BE2C (cell line): ENCODE data around the gene TTN.

ENCODE experiments used
- DNase-seq: peaks from one replicate; pipeline ENCODE4 v3.0.0-alpha.2; 2020
- H3K27me3 ChIP-seq: fragments of 250-450 bp; sonication (Bioruptor Pico); 2 replicates; pipeline ENCODE4 v1.5.1; 2020; ENCODE audit warnings: mild to moderate bottlenecking
- H3K36me3 ChIP-seq: fragments of 250-450 bp; sonication (Bioruptor Pico); 2 replicates; pipeline ENCODE4 v1.5.1; 2020; ENCODE audit warnings: mild to moderate bottlenecking
- H3K4me1 ChIP-seq: fragments of 250-450 bp; sonication (Bioruptor Pico); 2 replicates; pipeline ENCODE4 v1.5.1; 2020
- H3K4me3 ChIP-seq: 2 replicates; pipeline ENCODE4 v1.5.1; 2011; ENCODE audit warnings: low read depth, low read length
- H3K9me3 ChIP-seq: fragments of 250-450 bp; sonication (Bioruptor Pico); 2 replicates; pipeline ENCODE4 v1.5.1; 2020
- CTCF ChIP-seq: IDR thresholded peaks from 2 replicates; pipeline ENCODE4 v1.5.1; 2012; ENCODE audit warnings: mild to moderate bottlenecking, low read depth, low read length

TTN gene

GRCh38 chr2:178776751-178777150 lies 30.5 kb downstream of the TTN start:
- DNase-seq, result no peak
- Histone ChIP-seq H3K27me3 (no peaks in the 10 kb centered on the region), H3K4me3 (no peak overlapping the region), H3K9me3 (no peaks in the 10 kb centered on the region), H3K4me1 (no peaks in the 10 kb centered on the region), H3K36me3 (no peaks in the 10 kb centered on the region)
- TF ChIP-seq CTCF, result no peak

DNA sequence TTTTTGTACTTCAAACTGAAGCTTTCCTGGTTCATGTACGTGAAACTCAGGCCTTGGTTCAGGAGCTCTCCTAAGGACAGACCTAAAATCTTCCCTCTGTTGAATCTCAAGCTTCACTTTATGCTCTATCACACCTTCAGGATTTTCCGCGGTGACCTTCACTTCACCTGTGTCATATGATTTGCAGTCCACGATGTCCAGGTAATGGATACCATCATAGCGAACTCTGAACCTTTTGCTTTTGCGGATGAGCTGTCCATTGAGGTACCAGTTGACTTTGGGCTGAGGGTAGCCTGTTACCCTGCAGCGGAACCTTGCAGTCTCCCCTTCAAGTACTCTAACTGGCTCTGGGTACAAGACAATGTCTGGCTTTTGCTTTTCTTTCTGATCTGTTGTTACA lies 31.2 kb downstream of the TTN start:
- Histone ChIP-seq H3K9me3 (no peaks in the 10 kb centered on the region), H3K36me3 (no peaks in the 10 kb centered on the region), H3K4me3 (no peak overlapping the region), H3K4me1 (no peaks in the 10 kb centered on the region), H3K27me3 (no peaks in the 10 kb centered on the region)
- no peak for DNase-seq
- no peak for TF ChIP-seq CTCF

DNA sequence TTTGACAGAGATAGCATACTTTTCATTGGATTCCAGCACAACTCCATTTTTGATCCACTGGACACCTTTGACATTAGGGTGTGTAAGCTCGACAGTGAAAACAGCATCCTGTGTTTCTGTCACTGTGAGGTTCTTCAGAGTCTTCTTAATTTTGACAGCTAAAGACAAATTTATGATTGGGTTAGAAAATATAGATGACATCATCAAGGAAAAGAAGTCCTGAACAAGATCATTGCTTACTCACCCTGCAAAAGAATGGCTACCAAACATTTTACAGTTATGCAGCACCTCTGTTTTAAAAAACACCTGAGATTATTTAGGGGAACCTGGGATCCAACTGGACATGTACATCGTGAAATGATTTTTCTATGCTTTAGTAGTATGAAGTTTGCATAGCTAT lies 36.7 kb downstream of the TTN start:
- Histone ChIP-seq H3K4me1 (no peaks in the 10 kb centered on the region), H3K27me3 (no peaks in the 10 kb centered on the region), H3K4me3 (no peak overlapping the region), H3K36me3 (no peaks in the 10 kb centered on the region), H3K9me3 (no peaks in the 10 kb centered on the region)
- no peak for DNase-seq
- no peak for TF ChIP-seq CTCF

DNA sequence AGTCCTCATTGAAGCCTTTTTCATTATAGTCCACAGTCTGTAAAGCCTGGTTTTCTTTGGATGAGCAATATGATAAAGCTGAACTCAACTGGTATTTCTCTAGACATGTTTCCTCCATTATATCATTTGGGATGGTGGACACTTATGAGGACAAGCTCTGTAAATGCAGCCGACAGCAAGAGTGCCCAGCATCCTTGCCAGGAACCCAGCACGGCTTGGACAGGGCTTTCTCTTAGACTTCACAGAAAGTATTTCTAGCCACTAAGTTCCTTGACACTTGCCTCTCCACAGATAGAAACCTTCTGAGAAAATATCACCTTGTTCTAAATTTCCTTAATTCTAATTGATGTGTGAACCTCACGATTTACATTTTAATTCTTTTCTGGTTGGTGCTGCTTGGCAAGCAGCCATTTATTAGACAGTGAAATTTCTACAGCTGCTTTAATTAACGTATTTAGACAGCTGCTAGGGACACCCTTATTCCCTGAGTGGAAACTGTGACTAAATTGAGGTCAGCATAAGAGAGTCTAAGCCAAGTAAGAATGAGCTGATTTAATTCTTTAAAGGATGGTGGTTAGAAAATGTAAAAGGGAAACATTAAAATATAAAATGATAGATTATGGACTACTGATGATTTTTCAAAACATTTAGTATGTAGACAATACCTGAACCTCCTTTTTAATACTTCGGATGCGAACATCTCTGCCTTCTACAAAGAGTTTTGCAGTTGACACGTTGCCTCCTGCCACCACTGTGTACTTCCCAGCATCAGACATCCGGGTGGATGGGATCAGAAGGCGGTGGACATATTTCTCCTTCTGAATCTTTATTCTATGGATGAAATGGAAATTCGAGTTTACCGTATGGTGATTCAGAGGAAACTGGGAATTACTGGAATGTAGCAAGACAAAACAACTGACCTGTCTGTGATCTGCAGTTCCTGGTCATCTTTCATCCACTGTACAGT lies 39.8 kb downstream of the TTN start:
- DNase-seq, result no peak
- Histone ChIP-seq H3K36me3 (no peaks in the 10 kb centered on the region), H3K4me1 (no peaks in the 10 kb centered on the region), H3K4me3 (no peak overlapping the region), H3K27me3 (no peaks in the 10 kb centered on the region), H3K9me3 (no peaks in the 10 kb centered on the region)
- TF ChIP-seq CTCF, result no peak

DNA sequence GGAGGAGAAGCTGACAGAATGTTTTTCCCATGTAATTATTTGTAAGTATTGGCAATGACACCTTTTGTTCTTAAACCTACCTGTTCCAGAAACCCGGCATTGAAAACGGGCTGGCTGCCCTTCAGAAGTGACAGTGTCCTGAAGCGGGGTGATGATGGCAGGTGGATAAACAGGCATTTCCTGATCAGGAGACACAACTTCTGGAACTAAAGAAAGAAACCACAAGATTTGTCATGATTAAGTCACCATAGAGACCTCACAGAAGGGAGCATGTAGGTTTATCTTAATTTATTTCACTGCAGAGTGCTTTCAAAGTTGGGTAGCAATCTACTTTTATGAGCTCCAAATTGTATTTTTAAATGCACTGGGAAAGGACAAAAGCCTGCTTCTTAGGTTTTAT lies 43.1 kb downstream of the TTN start:
- no peak for DNase-seq
- no peak for TF ChIP-seq CTCF

GRCh38 chr2:178761759-178762371 lies 45.4 kb downstream of the TTN start:
- peak; percentile 59 for TF ChIP-seq CTCF
- no peak overlapping the region for H3K4me3 ChIP-seq
- no peaks in the 10 kb centered on the region for H3K27me3 ChIP-seq
- DNase-seq, result peak; percentile 7
- no peaks in the 10 kb centered on the region for H3K4me1 ChIP-seq
- no peaks in the 10 kb centered on the region for H3K36me3 ChIP-seq
- H3K9me3 ChIP-seq, result no peaks in the 10 kb centered on the region

More for the DNA sequence above, 43.1 kb downstream of the TTN start:
- Histone ChIP-seq H3K27me3 (no peaks in the 10 kb centered on the region), H3K4me3 (no peak overlapping the region), H3K36me3 (no peaks in the 10 kb centered on the region), H3K9me3 (no peaks in the 10 kb centered on the region), H3K4me1 (no peaks in the 10 kb centered on the region)
